GM12878 (cell line): ENCODE data around the gene AP3M1. TPM values are rescaled to one million over a fixed set of nuclear protein-coding genes. Genes with fewer than 3 reads are reported as not detected.
A peak's percentile ranks its signal among the peaks of the same experiment; 100 is the strongest.

Source experiments
- BCL3 ChIP-seq: IDR thresholded peaks from 2 replicates; pipeline ENCODE4 v1.6.1; 2011; ENCODE audit warnings: borderline replicate concordance, low read depth, mild to moderate bottlenecking, moderate library complexity, low read length; ENCODE audit not compliant: insufficient read depth, poor library complexity, severe bottlenecking
- BHLHE40 ChIP-seq, 2 experiments: fragments of 450-650 bp in 1 of 2; IDR thresholded peaks; 2 replicates each; pipeline ENCODE4 v1.6.1; 2011 to 2017; ENCODE audit warnings: low read depth in 2 of 2, borderline replicate concordance in 1 of 2, improper control_type of control experiment in 1 of 2, low read length in 1 of 2, mild to moderate bottlenecking in 1 of 2
- CBFB ChIP-seq: IDR thresholded peaks from 2 replicates; pipeline ENCODE4 v1.6.1; 2016; ENCODE audit warnings: antibody characterized with exemption, low read depth
- CHD1 ChIP-seq: IDR thresholded peaks from 2 replicates; pipeline ENCODE4 v1.6.1; 2012; ENCODE audit warnings: low read depth, low read length, improper control_type of control experiment
- CHD2 ChIP-seq: IDR thresholded peaks from 2 replicates; pipeline ENCODE4 v1.6.1; 2011; ENCODE audit warnings: low read depth, low read length, improper control_type of control experiment, borderline replicate concordance
- E2F8 ChIP-seq: fragments of 450-650 bp; IDR thresholded peaks from 2 replicates; pipeline ENCODE4 v1.6.1; 2018; ENCODE audit warnings: mild to moderate bottlenecking, low read depth, moderate library complexity; ENCODE audit not compliant: partially characterized antibody
- EED ChIP-seq: sonication (generic); IDR thresholded peaks from 2 replicates; pipeline ENCODE4 v1.6.1; 2016; ENCODE audit warnings: antibody characterized with exemption, low read depth
- EZH2 ChIP-seq: IDR thresholded peaks from 2 replicates; pipeline ENCODE4 v1.6.1; 2012; ENCODE audit warnings: low read depth, mild to moderate bottlenecking, control low read depth, inconsistent platforms, low read length, borderline replicate concordance; ENCODE audit not compliant: control insufficient read depth
- KAT2A ChIP-seq: conservative IDR thresholded peaks from 2 replicates; pipeline ENCODE4 v1.6.1; 2011; ENCODE audit warnings: low read depth, low read length; ENCODE audit not compliant: control insufficient read depth
- LARP7 ChIP-seq: fragments of 450-650 bp; IDR thresholded peaks from 2 replicates; pipeline ENCODE4 v1.6.1; 2017; ENCODE audit warnings: mild to moderate bottlenecking
- MEF2A ChIP-seq: IDR thresholded peaks from 2 replicates; pipeline ENCODE4 v1.6.1; 2011; ENCODE audit warnings: low read depth, mild to moderate bottlenecking, low read length, moderate library complexity; ENCODE audit not compliant: insufficient read depth
- NFXL1 ChIP-seq: fragments of 450-650 bp; IDR thresholded peaks from 2 replicates; pipeline ENCODE4 v1.6.1; 2017; ENCODE audit warnings: antibody characterized with exemption, mild to moderate bottlenecking, borderline replicate concordance
- NFYB ChIP-seq: IDR thresholded peaks from 2 replicates; pipeline ENCODE4 v1.6.1; 2011; ENCODE audit warnings: low read depth, mild to moderate bottlenecking, low read length, improper control_type of control experiment, moderate library complexity; ENCODE audit not compliant: insufficient read depth
- NR2F1 ChIP-seq: fragments of 450-650 bp; conservative IDR thresholded peaks from 2 replicates; pipeline ENCODE4 v1.6.1; 2017; ENCODE audit warnings: mild to moderate bottlenecking
- PAX5 ChIP-seq: IDR thresholded peaks from 2 replicates; pipeline ENCODE4 v1.6.1; 2011; ENCODE audit warnings: low read depth, low read length, borderline replicate concordance
- PAX8 ChIP-seq: fragments of 450-650 bp; IDR thresholded peaks from 2 replicates; pipeline ENCODE4 v1.6.1; 2017; ENCODE audit warnings: mild to moderate bottlenecking, moderate library complexity
- POLR2AphosphoS2 ChIP-seq: IDR thresholded peaks from 2 replicates; pipeline ENCODE4 v1.6.1; 2011; ENCODE audit warnings: low read depth, mild to moderate bottlenecking, low read length, improper control_type of control experiment, moderate library complexity
- RCOR1 ChIP-seq: conservative IDR thresholded peaks from 2 replicates; pipeline ENCODE4 v1.6.1; 2012; ENCODE audit warnings: low read depth, low read length, improper control_type of control experiment
- RFX5 ChIP-seq: IDR thresholded peaks from 2 replicates; pipeline ENCODE4 v1.6.1; 2011; ENCODE audit warnings: low read depth, low read length, improper control_type of control experiment
- RUNX3 ChIP-seq: IDR thresholded peaks from 2 replicates; pipeline ENCODE4 v1.6.1; 2012; ENCODE audit warnings: low read length, inconsistent platforms
- YY1 ChIP-seq: IDR thresholded peaks from 2 replicates; pipeline ENCODE4 v1.6.1; 2011; ENCODE audit warnings: low read depth, mild to moderate bottlenecking, low read length
- ZNF217 ChIP-seq: fragments of 450-650 bp; IDR thresholded peaks from 2 replicates; pipeline ENCODE4 v1.6.1; 2017; ENCODE audit warnings: antibody characterized with exemption, mild to moderate bottlenecking
- ZNF274 ChIP-seq: IDR thresholded peaks from one replicate; pipeline ENCODE4 v1.8.0; 2011; ENCODE audit not compliant: insufficient read length, insufficient read depth
- ZZZ3 ChIP-seq: IDR thresholded peaks from 2 replicates; pipeline ENCODE4 v1.6.1; 2011; ENCODE audit warnings: low read depth; ENCODE audit not compliant: control insufficient read depth, insufficient read length
- polyA plus RNA-seq, 11 experiments: library from polyadenylated mRNA; depleted of rRNA in 4 of 11; unstranded in 6 of 11; stranded (reverse) in 5 of 11; fragments of >200 nt; fragmentation: Nextera tagmentation in 4 of 11; fragmentation: Illumina TruSeq in 1 of 11; extraction: Ambion mirVana in 4 of 11; extraction: Trizol in 1 of 11; gene quantifications; 1 replicate in 1 of 11; 2 replicates in 10 of 11; pipeline versions ENCODE4 v1.2.1 to v1.2.3, GENCODE V29; 2011 to 2016; ENCODE audit warnings: inconsistent platforms in 2 of 11, missing spikeins in 2 of 11, low read depth in 1 of 11
- total RNA-seq, 4 experiments: library from RNA; depleted of rRNA in 3 of 4; stranded (reverse); fragments of >200 nt in 3 of 4; fragmentation: Illumina TruSeq in 1 of 4; extraction: Trizol in 1 of 4; gene quantifications; 2 replicates each; pipeline versions ENCODE4 v1.2.1 to v1.2.3, GENCODE V29; 2013 to 2021
- TF ChIP-seq, protein P1 (sequence below): fragments of 450-650 bp; IDR thresholded peaks from 2 replicates; pipeline ENCODE4 v1.6.1; 2017; ENCODE audit warnings: borderline replicate concordance
- TF ChIP-seq, protein P2 (sequence below): IDR thresholded peaks from 2 replicates; pipeline ENCODE4 v1.6.1; 2011; ENCODE audit warnings: borderline replicate concordance, low read depth, mild to moderate bottlenecking, moderate library complexity, mixed read lengths, low read length; ENCODE audit not compliant: insufficient read depth; ENCODE audit errors: extremely low read length

The AP3M1 gene
- total and polyA plus RNA-seq, 10 of the 15 experiments (the other 5 are each of a cell fraction or from before 2014, with no cell fraction given) = 22.1 to 83.4 (median 47.7) TPM

- TF ChIP-seq E2F8 (no peak), ZNF274 (no peak), BCL3 (no peak), EZH2 (no peak), ZNF217 (peak; percentile 66; the same call in 1 of the 2 replicates), NFXL1 (no peak), YY1 (peak; percentile 28; the same call in 1 of the 2 replicates), CBFB (0 out of 2 replicates have a peak, but pooled peaks have one; percentile 45), RUNX3 (peak; percentile 84), LARP7 (no peak), CHD2 (no peak), NFYB (no peak), POLR2AphosphoS2 (no peak), ZZZ3 (no peak), PAX5 (peak; percentile 75), RFX5 (no peak), RCOR1 (0 out of 2 replicates have a peak, but pooled peaks have one; percentile 37), BHLHE40 (IDR thresholded peaks at IDR 0.05; ENCODE audit: borderline replicate concordance in 1 of 2, low read depth in 2 of 2, low read length in 1 of 2) (peak in 1 of 2 experiments; percentile 33; a peak in 1 of 4 replicates), NR2F1 (0 out of 2 replicates have a peak, but pooled peaks have one; percentile 35), PAX8 (no peak), EED (peak; percentile 53), KAT2A (no peak), CHD1 (no peak), MEF2A (0 out of 2 replicates have a peak, but pooled peaks have one; percentile 17)
- TF ChIP-seq, protein P1, sequence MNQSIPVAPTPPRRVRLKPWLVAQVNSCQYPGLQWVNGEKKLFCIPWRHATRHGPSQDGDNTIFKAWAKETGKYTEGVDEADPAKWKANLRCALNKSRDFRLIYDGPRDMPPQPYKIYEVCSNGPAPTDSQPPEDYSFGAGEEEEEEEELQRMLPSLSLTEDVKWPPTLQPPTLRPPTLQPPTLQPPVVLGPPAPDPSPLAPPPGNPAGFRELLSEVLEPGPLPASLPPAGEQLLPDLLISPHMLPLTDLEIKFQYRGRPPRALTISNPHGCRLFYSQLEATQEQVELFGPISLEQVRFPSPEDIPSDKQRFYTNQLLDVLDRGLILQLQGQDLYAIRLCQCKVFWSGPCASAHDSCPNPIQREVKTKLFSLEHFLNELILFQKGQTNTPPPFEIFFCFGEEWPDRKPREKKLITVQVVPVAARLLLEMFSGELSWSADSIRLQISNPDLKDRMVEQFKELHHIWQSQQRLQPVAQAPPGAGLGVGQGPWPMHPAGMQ = no peak
- TF ChIP-seq, protein P2, sequence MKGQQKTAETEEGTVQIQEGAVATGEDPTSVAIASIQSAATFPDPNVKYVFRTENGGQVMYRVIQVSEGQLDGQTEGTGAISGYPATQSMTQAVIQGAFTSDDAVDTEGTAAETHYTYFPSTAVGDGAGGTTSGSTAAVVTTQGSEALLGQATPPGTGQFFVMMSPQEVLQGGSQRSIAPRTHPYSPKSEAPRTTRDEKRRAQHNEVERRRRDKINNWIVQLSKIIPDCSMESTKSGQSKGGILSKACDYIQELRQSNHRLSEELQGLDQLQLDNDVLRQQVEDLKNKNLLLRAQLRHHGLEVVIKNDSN = no peak
Observed at GRCh38 chr10:74096777-74097176, 53.9 kb downstream of the AP3M1 start (continued).
